GM23248 (cell line): Measurements from ENCODE around the gene NME4.

Experiments
- EZH2 ChIP-seq: fragments of 200-600 bp; sonication (generic); IDR thresholded peaks from 2 replicates; pipeline ENCODE4 v1.6.1; 2018; ENCODE audit warnings: antibody characterized with exemption, mild to moderate bottlenecking; ENCODE audit not compliant: insufficient read depth, poor library complexity, severe bottlenecking
- EZH2phosphoT487 ChIP-seq: fragments of 200-600 bp; sonication (generic); IDR thresholded peaks from 2 replicates; pipeline ENCODE4 v1.6.1; 2018; ENCODE audit warnings: antibody characterized with exemption, moderate library complexity, mild to moderate bottlenecking, low read depth; ENCODE audit not compliant: insufficient read depth

DNA sequence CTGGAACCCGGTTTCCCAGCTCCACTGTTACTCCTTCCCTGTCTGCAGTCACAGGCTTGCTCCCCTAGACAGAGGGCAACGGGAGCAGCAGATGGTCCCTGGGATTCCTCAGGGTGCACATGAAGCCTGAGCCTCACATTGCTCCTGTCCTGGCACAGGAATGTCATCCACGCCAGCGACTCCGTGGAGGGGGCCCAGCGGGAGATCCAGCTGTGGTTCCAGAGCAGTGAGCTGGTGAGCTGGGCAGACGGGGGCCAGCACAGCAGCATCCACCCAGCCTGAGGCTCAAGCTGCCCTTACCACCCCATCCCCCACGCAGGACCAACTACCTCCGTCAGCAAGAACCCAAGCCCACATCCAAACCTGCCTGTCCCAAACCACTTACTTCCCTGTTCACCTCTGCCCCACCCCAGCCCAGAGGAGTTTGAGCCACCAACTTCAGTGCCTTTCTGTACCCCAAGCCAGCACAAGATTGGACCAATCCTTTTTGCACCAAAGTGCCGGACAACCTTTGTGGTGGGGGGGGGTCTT lies 3.1 kb downstream of the NME4 start:
- TF ChIP-seq EZH2 (no peak), EZH2phosphoT487 (no peak)
